HG02938 (cell line): ENCODE measurements around the gene NTN5.
"Not testable (repeated sequence)": the region's sequence is repeated elsewhere in the genome, so short reads cannot be mapped to it uniquely, and the experiment has no call there.

Experiments
- ATAC-seq: cut with Tn5 transposase; IDR thresholded peaks from one replicate; pipeline ENCODE4 v1.9.1; 2021; ENCODE audit warnings: mild to moderate bottlenecking, moderate library complexity; ENCODE audit not compliant: unreplicated experiment

Gene NTN5

GRCh38 chr19:48672994-48673393 is at the start of gene NTN5:
TSS of gene NTN5 (minus strand) at chr19:48673017. CDS start at chr19:48670986, 2,031 bp downstream.
- ATAC-seq = no peak

GRCh38 chr19:48722196-48722708 is 49.4 kb upstream of the NTN5 start:
- ATAC-seq = no peak

GRCh38 chr19:48720613-48721296 is 47.9 kb upstream of the NTN5 start:
- ATAC-seq = peak; percentile 65

- no peak for ATAC-seq
These were observed 47.4 kb upstream of the NTN5 start for GRCh38 chr19:48720251-48720612.

GRCh38 chr19:48719263-48720171 is 46.7 kb upstream of the NTN5 start, which contains the start of gene MAMSTR:
TSS of gene MAMSTR (minus strand) at chr19:48719725. CDS start at chr19:48719031, 694 bp downstream.
- ATAC-seq = no peak

- ATAC-seq = no peak
These were observed 46.0 kb upstream of the NTN5 start for GRCh38 chr19:48718711-48719231.

- ATAC-seq = not testable (repeated sequence)
These were observed 45.3 kb upstream of the NTN5 start for GRCh38 chr19:48718106-48718505.

- no peak for ATAC-seq
These were observed 43.9 kb upstream of the NTN5 start for GRCh38 chr19:48716562-48717291.

GRCh38 chr19:48715681-48716171 is 42.9 kb upstream of the NTN5 start:
- ATAC-seq = no peak

GRCh38 chr19:48714759-48715675 is 42.2 kb upstream of the NTN5 start:
- ATAC-seq = no peak

GRCh38 chr19:48713864-48714755 is 41.3 kb upstream of the NTN5 start:
- ATAC-seq = peak; percentile 87

GRCh38 chr19:48713041-48713863 is 40.4 kb upstream of the NTN5 start:
- no peak for ATAC-seq

- ATAC-seq = no peak
These were observed 38.4 kb upstream of the NTN5 start for GRCh38 chr19:48711106-48711662.

- ATAC-seq = no peak
These were observed 35.7 kb upstream of the NTN5 start for GRCh38 chr19:48708471-48708870.

- no peak for ATAC-seq
These were observed 32.6 kb upstream of the NTN5 start for GRCh38 chr19:48705431-48705830.

- no peak for ATAC-seq
These were observed 30.5 kb upstream of the NTN5 start for GRCh38 chr19:48703316-48703715.

- ATAC-seq = no peak
These were observed 29.9 kb upstream of the NTN5 start for GRCh38 chr19:48702701-48703100.
